ENCODE results near the gene GNA12. TPM values are rescaled to one million over a fixed set of nuclear protein-coding genes. Genes with fewer than 3 reads are reported as not detected.

The GNA12 gene
- total and polyA plus RNA-seq, 12 donors: 8.2 to 65.1 (median 42.9) TPM

GRCh38 chr7:2802101-2802500 is 42.0 kb downstream of the GNA12 start:
- H3K9me3 ChIP-seq (replicated peaks in 1 of 3): no peaks in the 10 kb centered on the region
- H3K36me3 ChIP-seq (replicated peaks in 1 of 2): no peaks in the 10 kb centered on the region
- H3K4me3 ChIP-seq: no peak overlapping the region
- H3K4me1 ChIP-seq (replicated peaks in 1 of 2): peaks cover 18 to 50% of the 10 kb centered on the region in 2 donors
- TF ChIP-seq, protein P1, sequence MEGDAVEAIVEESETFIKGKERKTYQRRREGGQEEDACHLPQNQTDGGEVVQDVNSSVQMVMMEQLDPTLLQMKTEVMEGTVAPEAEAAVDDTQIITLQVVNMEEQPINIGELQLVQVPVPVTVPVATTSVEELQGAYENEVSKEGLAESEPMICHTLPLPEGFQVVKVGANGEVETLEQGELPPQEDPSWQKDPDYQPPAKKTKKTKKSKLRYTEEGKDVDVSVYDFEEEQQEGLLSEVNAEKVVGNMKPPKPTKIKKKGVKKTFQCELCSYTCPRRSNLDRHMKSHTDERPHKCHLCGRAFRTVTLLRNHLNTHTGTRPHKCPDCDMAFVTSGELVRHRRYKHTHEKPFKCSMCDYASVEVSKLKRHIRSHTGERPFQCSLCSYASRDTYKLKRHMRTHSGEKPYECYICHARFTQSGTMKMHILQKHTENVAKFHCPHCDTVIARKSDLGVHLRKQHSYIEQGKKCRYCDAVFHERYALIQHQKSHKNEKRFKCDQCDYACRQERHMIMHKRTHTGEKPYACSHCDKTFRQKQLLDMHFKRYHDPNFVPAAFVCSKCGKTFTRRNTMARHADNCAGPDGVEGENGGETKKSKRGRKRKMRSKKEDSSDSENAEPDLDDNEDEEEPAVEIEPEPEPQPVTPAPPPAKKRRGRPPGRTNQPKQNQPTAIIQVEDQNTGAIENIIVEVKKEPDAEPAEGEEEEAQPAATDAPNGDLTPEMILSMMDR (IDR thresholded peaks at IDR 0.05): no peak
- no peak for TF ChIP-seq POLR2A (IDR thresholded peaks at IDR 0.05)
- intact Hi-C loops (cut with DNase I): no loop called here
- DNase-seq: no peak
- 50 to 60% (median 57%) methylated on average over 2 of the region's 2 CpGs for WGBS, 4 donors
- H3K27ac ChIP-seq: peak overlapping the region in 1 of 5 donors; percentile 44
- no peaks in the 10 kb centered on the region for H3K27me3 ChIP-seq

GRCh38 chr7:2800931-2801688 is 43.0 kb downstream of the GNA12 start:
- peaks cover 18 to 54% of the 10 kb centered on the region in 2 donors for H3K4me1 ChIP-seq (replicated peaks in 1 of 2)
- intact Hi-C loops (cut with DNase I): no loop called here
- peak overlapping the region in 2 of 5 donors; percentile 4 to 20 for H3K27ac ChIP-seq
- no peaks in the 10 kb centered on the region for H3K27me3 ChIP-seq
- H3K36me3 ChIP-seq (replicated peaks in 1 of 2): no peaks in the 10 kb centered on the region
- no peak overlapping the region for H3K4me3 ChIP-seq
- no peak for TF ChIP-seq POLR2A (IDR thresholded peaks at IDR 0.05)
- TF ChIP-seq, protein P1 (IDR thresholded peaks at IDR 0.05): no peak
- peak in 3 of 7 donors; percentile 47 to 64 (median 47) for DNase-seq
- WGBS, 4 donors: 85 to 90% (median 89%) methylated on average over 15 to 16 of the region's 16 CpGs
- no peaks in the 10 kb centered on the region for H3K9me3 ChIP-seq (replicated peaks in 1 of 3)

GRCh38 chr7:2800220-2800930 is 43.7 kb downstream of the GNA12 start:
- WGBS, 4 donors: 94 to 96% (median 95%) methylated on average over 14 of the region's 14 CpGs
- DNase-seq: peak in 1 of 7 donors; percentile 16
- intact Hi-C loops (cut with DNase I): no loop called here

GRCh38 chr7:2799253-2799652 is 44.9 kb downstream of the GNA12 start:
- DNase-seq: no peak
- Histone ChIP-seq H3K36me3 (replicated peaks in 1 of 2) (peaks cover 0 to 3% of the 10 kb centered on the region in 2 donors), H3K9me3 (replicated peaks in 1 of 3) (no peaks in the 10 kb centered on the region), H3K27me3 (no peaks in the 10 kb centered on the region), H3K4me3 (no peak overlapping the region), H3K4me1 (replicated peaks in 1 of 2) (peaks cover 18 to 54% of the 10 kb centered on the region in 2 donors), H3K27ac (no peak overlapping the region)
- intact Hi-C loops (cut with DNase I): loop anchor here in 1 of 2 donors (10.0 kb wide), 1 partner anchor 64 kb away; no protein-coding TSS in a partner anchor
- WGBS, 4 donors: 90 to 94% (median 92%) methylated on average over 4 of the region's 4 CpGs
- TF ChIP-seq POLR2A (IDR thresholded peaks at IDR 0.05): no peak
- TF ChIP-seq, protein P1 (IDR thresholded peaks at IDR 0.05): no peak

More at GRCh38 chr7:2800220-2800930, 43.7 kb downstream of the GNA12 start:
- H3K27me3 ChIP-seq: no peaks in the 10 kb centered on the region
- no peaks in the 10 kb centered on the region for H3K36me3 ChIP-seq (replicated peaks in 1 of 2)
- H3K27ac ChIP-seq: no peak overlapping the region
- TF ChIP-seq, protein P1 (IDR thresholded peaks at IDR 0.05): no peak
- no peak for TF ChIP-seq POLR2A (IDR thresholded peaks at IDR 0.05)
- H3K9me3 ChIP-seq (replicated peaks in 1 of 3): no peaks in the 10 kb centered on the region
- H3K4me1 ChIP-seq (replicated peaks in 1 of 2): peaks cover 18 to 55% of the 10 kb centered on the region in 2 donors
- H3K4me3 ChIP-seq: no peak overlapping the region

Data from adrenal gland (tissue), 12 donors.